ENCODE results near the gene PTGR3. TPM values are rescaled to one million over a fixed set of nuclear protein-coding genes. Genes with fewer than 3 reads are reported as not detected.

The PTGR3 gene
- total and polyA plus RNA-seq, 10 donors, result 11.1 to 43.8 (median 30.0) TPM

GRCh38 chr18:75200605-75201280 lies 8.2 kb downstream of the PTGR3 start:
- Histone ChIP-seq H3K4me3 (no peak overlapping the region), H3K9me3 (no peaks in the 10 kb centered on the region), H3K27me3 (replicated peaks in 1 of 7) (peaks cover 0 to 17% (median 0%) of the 10 kb centered on the region in 7 donors), H3K27ac (no peak overlapping the region), H3K36me3 (peaks cover 0 to 29% (median 10%) of the 10 kb centered on the region in 6 donors), H3K4me1 (peaks cover 16 to 61% (median 31%) of the 10 kb centered on the region in 6 donors)
- intact Hi-C loops (cut with DNase I; ENCODE audit: low total_unique reads), result no loop called here
- TF ChIP-seq POLR2AphosphoS5 (IDR thresholded peaks at IDR 0.05) (no peak), CTCF (IDR thresholded peaks at IDR 0.05 in 8 of 11, conservative IDR thresholded peaks at IDR 0.05 in 3 of 11) (no peak), POLR2A (IDR thresholded peaks at IDR 0.05) (no peak)
- DNase-seq, result no peak
- WGBS, 5 donors, result 87 to 93% (median 90%) methylated on average over 7 of the region's 7 CpGs

- peaks cover 14 to 54% (median 24%) of the 10 kb centered on the region in 6 donors for H3K4me1 ChIP-seq
- peaks cover 0 to 10% (median 0%) of the 10 kb centered on the region in 7 donors for H3K27me3 ChIP-seq (replicated peaks in 1 of 7)
- TF ChIP-seq POLR2A (IDR thresholded peaks at IDR 0.05), result no peak
- TF ChIP-seq CTCF (IDR thresholded peaks at IDR 0.05 in 8 of 11, conservative IDR thresholded peaks at IDR 0.05 in 3 of 11), result no peak
- no peak for TF ChIP-seq POLR2AphosphoS5 (IDR thresholded peaks at IDR 0.05)
- intact Hi-C loops (cut with DNase I; ENCODE audit: low total_unique reads), result no loop called here
- H3K36me3 ChIP-seq, result peaks cover 0 to 29% (median 10%) of the 10 kb centered on the region in 6 donors
- WGBS, 5 donors, result 93 to 95% (median 94%) methylated on average over 13 of the region's 13 CpGs
- H3K4me3 ChIP-seq, result no peak overlapping the region
- H3K9me3 ChIP-seq, result no peaks in the 10 kb centered on the region
- no peak overlapping the region for H3K27ac ChIP-seq
- DNase-seq, result no peak
These were observed 8.9 kb downstream of the PTGR3 start for GRCh38 chr18:75200071-75200470.

- intact Hi-C loops (cut with DNase I; ENCODE audit: low total_unique reads), result no loop called here
- Histone ChIP-seq H3K4me1 (peaks cover 7 to 47% (median 16%) of the 10 kb centered on the region in 6 donors), H3K9me3 (no peaks in the 10 kb centered on the region), H3K4me3 (no peak overlapping the region), H3K27me3 (replicated peaks in 1 of 7) (peaks cover 0 to 3% (median 0%) of the 10 kb centered on the region in 7 donors), H3K27ac (no peak overlapping the region), H3K36me3 (peaks cover 0 to 29% (median 10%) of the 10 kb centered on the region in 6 donors)
- TF ChIP-seq POLR2AphosphoS5 (IDR thresholded peaks at IDR 0.05) (no peak), POLR2A (IDR thresholded peaks at IDR 0.05) (no peak), CTCF (IDR thresholded peaks at IDR 0.05 in 8 of 11, conservative IDR thresholded peaks at IDR 0.05 in 3 of 11) (no peak)
- no peak for DNase-seq
- WGBS, 5 donors, result 72 to 89% (median 84%) methylated on average over 4 of the region's 4 CpGs
These were observed 9.6 kb downstream of the PTGR3 start for GRCh38 chr18:75199327-75199726.

- no peak for TF ChIP-seq POLR2AphosphoS5 (IDR thresholded peaks at IDR 0.05)
- TF ChIP-seq CTCF (IDR thresholded peaks at IDR 0.05 in 8 of 11, conservative IDR thresholded peaks at IDR 0.05 in 3 of 11), result no peak
- TF ChIP-seq POLR2A (IDR thresholded peaks at IDR 0.05), result no peak
- H3K4me1 ChIP-seq, result peaks cover 0 to 34% (median 7%) of the 10 kb centered on the region in 6 donors
- intact Hi-C loops (cut with DNase I; ENCODE audit: low total_unique reads), result no loop called here
- no peaks in the 10 kb centered on the region for H3K27me3 ChIP-seq (replicated peaks in 1 of 7)
- WGBS, 5 donors, result 14 to 30% (median 21%) methylated on average over 3 of the region's 3 CpGs
- peaks cover 0 to 29% (median 10%) of the 10 kb centered on the region in 6 donors for H3K36me3 ChIP-seq
- no peak overlapping the region for H3K4me3 ChIP-seq
- no peak overlapping the region for H3K27ac ChIP-seq
- H3K9me3 ChIP-seq, result no peaks in the 10 kb centered on the region
- no peak for DNase-seq
These were observed 10.9 kb downstream of the PTGR3 start for GRCh38 chr18:75198036-75198435.
